Neural progenitor cell (in vitro differentiated cells): Measurements from ENCODE around the gene ATP10B. TPM values are rescaled to one million over a fixed set of nuclear protein-coding genes. Genes with fewer than 3 reads are reported as not detected.

Source experiments
- DNase-seq: peaks from one replicate; pipeline ENCODE4 v3.0.0-alpha.2; 2016; ENCODE audit warnings: low spot score
- H2AFZ ChIP-seq: fragments of 200-600 bp; sonication (generic); replicated peaks from 2 replicates; pipeline ENCODE4 v1.6.1; 2016; ENCODE audit warnings: antibody characterized with exemption
- H3F3A ChIP-seq: fragments of 200-600 bp; sonication (generic); 2 replicates; pipeline ENCODE4 v1.6.1; 2016; ENCODE audit warnings: antibody characterized with exemption, low read depth
- H3K27ac ChIP-seq: fragments of 200-600 bp; sonication (generic); 2 replicates; pipeline ENCODE4 v1.5.1; 2016; ENCODE audit warnings: mild to moderate bottlenecking
- H3K27me3 ChIP-seq: fragments of 200-600 bp; sonication (generic); 2 replicates; pipeline ENCODE4 v1.6.1; 2016; ENCODE audit warnings: mild to moderate bottlenecking, moderate library complexity
- H3K36me3 ChIP-seq: fragments of 200-600 bp; sonication (generic); 2 replicates; pipeline ENCODE4 v1.5.1; 2016
- H3K4me1 ChIP-seq: fragments of 200-600 bp; sonication (generic); 2 replicates; pipeline ENCODE4 v1.6.1; 2016; ENCODE audit warnings: mixed run types
- H3K4me2 ChIP-seq: fragments of 200-600 bp; sonication (generic); 2 replicates; pipeline ENCODE4 v1.6.1; 2016
- H3K4me3 ChIP-seq: fragments of 200-600 bp; sonication (generic); 2 replicates; pipeline ENCODE4 v1.5.1; 2016
- H3K79me2 ChIP-seq: fragments of 200-600 bp; sonication (generic); 2 replicates; pipeline ENCODE4 v1.6.1; 2016; ENCODE audit warnings: low read depth
- H3K9ac ChIP-seq: fragments of 200-600 bp; sonication (generic); 2 replicates; pipeline ENCODE4 v1.6.1; 2016
- H3K9me3 ChIP-seq: fragments of 200-600 bp; sonication (generic); 2 replicates; pipeline ENCODE4 v1.5.1; 2016; ENCODE audit warnings: low read depth
- H4K20me1 ChIP-seq: fragments of 200-600 bp; sonication (generic); 2 replicates; pipeline ENCODE4 v1.6.1; 2016; ENCODE audit warnings: low read depth
- H3K27ac Mint-ChIP-seq: 3 replicates; pipeline ENCODE4 v1.8.0; 2021; ENCODE audit warnings: mixed read lengths
- H3K27me3 Mint-ChIP-seq: 2 replicates; pipeline ENCODE4 v1.8.0; 2022; ENCODE audit warnings: low read depth, mild to moderate bottlenecking, inconsistent platforms, moderate library complexity, mixed read lengths; ENCODE audit not compliant: insufficient read depth
- H3K36me3 Mint-ChIP-seq: 3 replicates; pipeline ENCODE4 v1.8.0; 2021; ENCODE audit warnings: mixed read lengths
- H3K4me1 Mint-ChIP-seq: 3 replicates; pipeline ENCODE4 v1.8.0; 2021; ENCODE audit warnings: mixed read lengths
- H3K4me3 Mint-ChIP-seq: 3 replicates; pipeline ENCODE4 v1.8.0; 2021; ENCODE audit warnings: mild to moderate bottlenecking, moderate library complexity, mixed read lengths
- H3K9me3 Mint-ChIP-seq: 3 replicates; pipeline ENCODE4 v1.8.0; 2020; ENCODE audit warnings: mixed read lengths
- CTCF ChIP-seq: fragments of 200-600 bp; sonication (generic); IDR thresholded peaks from 2 replicates; pipeline ENCODE4 v1.5.1; 2017; ENCODE audit warnings: antibody characterized with exemption, mild to moderate bottlenecking
- EZH2 ChIP-seq: fragments of 200-600 bp; sonication (generic); IDR thresholded peaks from 2 replicates; pipeline ENCODE4 v1.6.1; 2017; ENCODE audit warnings: antibody characterized with exemption, mild to moderate bottlenecking, moderate library complexity
- EZH2phosphoT487 ChIP-seq: fragments of 200-600 bp; sonication (generic); IDR thresholded peaks from 2 replicates; pipeline ENCODE4 v1.6.1; 2017; ENCODE audit warnings: antibody characterized with exemption
- total RNA-seq: library from RNA; depleted of rRNA; stranded (reverse); fragments of >200 nt; gene quantifications from 2 replicates; pipeline ENCODE4 v1.2.3, GENCODE V29; 2015; ENCODE audit warnings: low replicate concordance

The ATP10B gene
- total RNA-seq, 1 donor from 2014 or later, result not detected

- Histone ChIP-seq H3K27me3 (no peaks in the 10 kb centered on the region), H3K9me3 (no peaks in the 10 kb centered on the region), H3K4me2 (no peak overlapping the region), H2AFZ (peak overlapping the region; percentile 63), H3K4me1 (peaks cover 4% of the 10 kb centered on the region), H3K79me2 (no peaks in the 10 kb centered on the region), H3K36me3 (no peaks in the 10 kb centered on the region), H3F3A (peaks cover 2% of the 10 kb centered on the region), H3K27ac (no peak overlapping the region), H4K20me1 (no peaks in the 10 kb centered on the region), H3K9ac (no peak overlapping the region), H3K4me3 (no peak overlapping the region)
- H3K9me3 Mint-ChIP-seq, result no peaks in the 10 kb centered on the region
- DNase-seq, result no peak
- H3K27me3 Mint-ChIP-seq, result no peaks in the 10 kb centered on the region
- TF ChIP-seq CTCF (no peak), EZH2 (no peak), EZH2phosphoT487 (no peak)
- no peaks in the 10 kb centered on the region for H3K36me3 Mint-ChIP-seq
- no peak overlapping the region for H3K27ac Mint-ChIP-seq
- H3K4me1 Mint-ChIP-seq, result no peaks in the 10 kb centered on the region
- H3K4me3 Mint-ChIP-seq, result no peak overlapping the region
These were observed 314.9 kb downstream of the ATP10B start for GRCh38 chr5:160537116-160537515.

GRCh38 chr5:160534914-160535313 lies 317.1 kb downstream of the ATP10B start:
- H3K27ac Mint-ChIP-seq, result no peak overlapping the region
- Histone ChIP-seq H3K4me1 (peaks cover 4% of the 10 kb centered on the region), H3K27me3 (no peaks in the 10 kb centered on the region), H3K4me2 (no peak overlapping the region), H3K4me3 (no peak overlapping the region), H4K20me1 (no peaks in the 10 kb centered on the region), H3K27ac (no peak overlapping the region), H3K9ac (no peak overlapping the region), H3K79me2 (no peaks in the 10 kb centered on the region), H3K9me3 (no peaks in the 10 kb centered on the region), H3K36me3 (no peaks in the 10 kb centered on the region), H2AFZ (no peak overlapping the region), H3F3A (peaks cover 2% of the 10 kb centered on the region)
- no peaks in the 10 kb centered on the region for H3K27me3 Mint-ChIP-seq
- peak; percentile 13 for DNase-seq
- H3K4me1 Mint-ChIP-seq, result no peaks in the 10 kb centered on the region
- no peak overlapping the region for H3K4me3 Mint-ChIP-seq
- no peaks in the 10 kb centered on the region for H3K9me3 Mint-ChIP-seq
- no peak for TF ChIP-seq CTCF
- TF ChIP-seq EZH2, result no peak
- TF ChIP-seq EZH2phosphoT487, result no peak
- no peaks in the 10 kb centered on the region for H3K36me3 Mint-ChIP-seq

GRCh38 chr5:160534125-160534524 lies 317.9 kb downstream of the ATP10B start:
- Histone ChIP-seq H4K20me1 (no peaks in the 10 kb centered on the region), H3K9me3 (no peaks in the 10 kb centered on the region), H3K27me3 (no peaks in the 10 kb centered on the region), H3K9ac (no peak overlapping the region), H3K4me3 (no peak overlapping the region), H3K4me1 (peaks cover 4% of the 10 kb centered on the region), H3K27ac (no peak overlapping the region), H3K36me3 (no peaks in the 10 kb centered on the region), H3K4me2 (no peak overlapping the region), H3F3A (peaks cover 2% of the 10 kb centered on the region), H2AFZ (no peak overlapping the region), H3K79me2 (no peaks in the 10 kb centered on the region)
- Mint-ChIP-seq H3K27me3 (no peaks in the 10 kb centered on the region), H3K9me3 (no peaks in the 10 kb centered on the region), H3K4me3 (no peak overlapping the region), H3K36me3 (no peaks in the 10 kb centered on the region), H3K4me1 (no peaks in the 10 kb centered on the region), H3K27ac (no peak overlapping the region)
- TF ChIP-seq EZH2 (no peak), EZH2phosphoT487 (no peak), CTCF (no peak)
- DNase-seq, result no peak
